ENCODE measurements around the gene TACSTD2.
A peak's percentile ranks its signal among the peaks of the same experiment; 100 is the strongest.
"Not testable (repeated sequence)": the region's sequence is repeated elsewhere in the genome, so short reads cannot be mapped to it uniquely, and the experiment has no call there.

TACSTD2 gene, protein sequence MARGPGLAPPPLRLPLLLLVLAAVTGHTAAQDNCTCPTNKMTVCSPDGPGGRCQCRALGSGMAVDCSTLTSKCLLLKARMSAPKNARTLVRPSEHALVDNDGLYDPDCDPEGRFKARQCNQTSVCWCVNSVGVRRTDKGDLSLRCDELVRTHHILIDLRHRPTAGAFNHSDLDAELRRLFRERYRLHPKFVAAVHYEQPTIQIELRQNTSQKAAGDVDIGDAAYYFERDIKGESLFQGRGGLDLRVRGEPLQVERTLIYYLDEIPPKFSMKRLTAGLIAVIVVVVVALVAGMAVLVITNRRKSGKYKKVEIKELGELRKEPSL

DNA sequence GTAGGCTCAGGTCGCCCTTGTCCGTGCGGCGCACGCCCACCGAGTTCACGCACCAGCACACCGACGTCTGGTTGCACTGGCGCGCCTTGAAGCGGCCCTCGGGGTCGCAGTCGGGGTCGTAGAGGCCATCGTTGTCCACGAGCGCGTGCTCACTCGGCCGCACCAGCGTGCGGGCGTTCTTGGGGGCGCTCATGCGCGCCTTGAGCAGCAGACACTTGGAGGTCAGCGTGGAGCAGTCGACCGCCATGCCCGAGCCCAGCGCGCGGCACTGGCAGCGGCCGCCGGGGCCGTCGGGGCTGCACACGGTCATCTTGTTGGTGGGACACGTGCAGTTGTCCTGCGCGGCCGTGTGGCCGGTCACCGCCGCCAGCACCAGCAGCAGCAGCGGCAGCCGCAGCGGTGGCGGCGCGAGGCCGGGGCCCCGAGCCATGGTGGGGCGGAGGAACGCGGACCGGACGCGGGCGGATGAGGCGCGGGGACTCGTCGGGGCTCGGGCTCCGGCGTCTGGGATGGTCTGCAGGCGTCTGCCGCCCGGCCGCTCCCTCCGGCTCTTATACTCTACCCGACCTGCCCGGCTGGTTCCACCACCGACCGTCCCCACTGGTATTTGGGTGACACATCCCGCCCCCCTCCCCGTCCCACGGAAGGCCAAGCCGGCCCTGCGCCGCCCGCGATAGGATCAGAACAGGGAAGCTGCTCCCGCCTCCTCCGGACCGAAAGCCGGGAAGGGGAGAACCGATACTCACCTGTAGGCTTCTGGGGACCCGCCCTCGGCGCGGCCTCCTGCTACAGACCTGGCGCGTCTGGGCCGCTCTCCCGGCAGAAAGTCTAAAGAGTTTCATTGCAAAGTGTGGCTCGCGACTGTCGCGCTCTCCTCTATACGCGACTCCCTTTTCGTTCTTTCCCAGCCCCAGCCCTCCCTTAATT is at the start of gene TACSTD2:
TSS of gene TACSTD2 (minus strand) at position 526 of the 927 bp plus-strand sequence. CDS start at position 430, 96 bp downstream.
- DNase-seq (ENCODE audit: low read depth), result no peak
- TF ChIP-seq, protein P1, sequence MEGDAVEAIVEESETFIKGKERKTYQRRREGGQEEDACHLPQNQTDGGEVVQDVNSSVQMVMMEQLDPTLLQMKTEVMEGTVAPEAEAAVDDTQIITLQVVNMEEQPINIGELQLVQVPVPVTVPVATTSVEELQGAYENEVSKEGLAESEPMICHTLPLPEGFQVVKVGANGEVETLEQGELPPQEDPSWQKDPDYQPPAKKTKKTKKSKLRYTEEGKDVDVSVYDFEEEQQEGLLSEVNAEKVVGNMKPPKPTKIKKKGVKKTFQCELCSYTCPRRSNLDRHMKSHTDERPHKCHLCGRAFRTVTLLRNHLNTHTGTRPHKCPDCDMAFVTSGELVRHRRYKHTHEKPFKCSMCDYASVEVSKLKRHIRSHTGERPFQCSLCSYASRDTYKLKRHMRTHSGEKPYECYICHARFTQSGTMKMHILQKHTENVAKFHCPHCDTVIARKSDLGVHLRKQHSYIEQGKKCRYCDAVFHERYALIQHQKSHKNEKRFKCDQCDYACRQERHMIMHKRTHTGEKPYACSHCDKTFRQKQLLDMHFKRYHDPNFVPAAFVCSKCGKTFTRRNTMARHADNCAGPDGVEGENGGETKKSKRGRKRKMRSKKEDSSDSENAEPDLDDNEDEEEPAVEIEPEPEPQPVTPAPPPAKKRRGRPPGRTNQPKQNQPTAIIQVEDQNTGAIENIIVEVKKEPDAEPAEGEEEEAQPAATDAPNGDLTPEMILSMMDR (IDR thresholded peaks at IDR 0.05; ENCODE audit: low read depth, low read length, missing control alignments), result no peak
- H3K4me3 ChIP-seq (ENCODE audit: low read depth, low read length), result peak within 1 kb of the TSS; percentile 9
- in situ Hi-C loops (cut with HindIII; ENCODE audit: low sequenced_read_pairs), result no loop called here

DNA sequence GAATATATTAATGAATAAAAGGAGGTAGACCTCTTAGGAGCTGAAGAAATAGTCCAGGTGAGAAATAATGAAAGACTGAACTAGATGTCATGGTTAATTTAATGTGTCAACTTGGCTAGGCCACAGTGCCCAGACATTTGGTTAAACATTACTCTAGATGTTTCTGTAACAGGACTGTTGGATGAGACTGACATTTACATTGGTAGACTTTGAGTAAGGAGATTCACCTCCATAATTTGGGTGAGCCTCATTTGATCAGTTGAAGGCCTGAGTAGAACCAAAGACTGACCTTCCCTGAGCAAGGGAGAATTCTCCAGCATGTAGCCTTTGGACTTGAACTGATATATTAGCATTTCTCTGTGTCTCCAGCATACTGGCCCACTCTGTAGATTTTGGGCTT is 49.2 kb upstream of the TACSTD2 start:
- in situ Hi-C loops (cut with HindIII; ENCODE audit: low sequenced_read_pairs), result no loop called here
- TF ChIP-seq, protein P1 (IDR thresholded peaks at IDR 0.05; ENCODE audit: low read depth, low read length, missing control alignments), result no peak
- no peak for DNase-seq (ENCODE audit: low read depth)
- no peak overlapping the region for H3K4me3 ChIP-seq (ENCODE audit: low read depth, low read length)

DNA sequence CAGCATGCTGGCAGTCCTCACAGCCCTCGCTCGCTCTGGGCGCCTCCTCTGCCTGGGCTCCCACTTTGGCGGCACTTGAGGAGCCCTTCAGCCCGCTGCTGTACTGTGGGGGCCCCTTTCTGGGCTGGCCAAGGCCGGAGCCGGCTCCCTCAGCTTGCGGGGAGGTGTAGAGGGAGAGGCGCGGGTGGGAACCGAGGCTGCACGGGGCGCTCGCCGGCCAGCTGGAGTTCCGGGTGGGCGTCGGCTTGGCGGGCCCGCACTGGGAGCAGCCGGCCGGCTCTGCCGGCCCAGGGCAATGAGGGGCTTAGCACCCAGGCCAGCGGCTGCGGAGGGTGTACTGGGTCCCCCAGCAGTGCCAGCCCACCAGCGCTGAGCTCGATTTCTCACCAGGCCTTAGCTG is 46.2 kb upstream of the TACSTD2 start:
- in situ Hi-C loops (cut with HindIII; ENCODE audit: low sequenced_read_pairs); H3K4me3 ChIP-seq (ENCODE audit: low read depth, low read length): not testable (repeated sequence)

DNA sequence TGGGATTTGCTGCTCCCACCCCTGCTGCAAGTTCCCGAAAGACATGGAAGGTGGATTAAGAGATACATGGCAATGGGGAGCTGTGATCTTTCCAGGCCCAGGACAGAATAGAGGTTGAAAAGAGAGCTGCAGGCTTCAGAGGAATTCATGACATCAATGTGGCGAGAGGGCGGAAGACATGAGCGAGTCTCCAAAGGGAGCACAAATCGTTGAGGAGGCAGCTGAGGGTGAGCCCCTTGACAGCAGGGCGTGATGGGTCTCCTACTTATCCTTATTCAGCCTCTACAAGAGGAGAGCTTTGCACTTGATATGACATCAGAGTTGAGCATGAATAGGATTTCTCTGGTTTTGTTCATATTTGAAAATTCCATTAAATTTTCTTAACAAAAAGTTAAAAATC is 45.5 kb upstream of the TACSTD2 start:
- TF ChIP-seq, protein P1 (IDR thresholded peaks at IDR 0.05; ENCODE audit: low read depth, low read length, missing control alignments), result no peak
- DNase-seq (ENCODE audit: low read depth), result no peak
- no peak overlapping the region for H3K4me3 ChIP-seq (ENCODE audit: low read depth, low read length)
- in situ Hi-C loops (cut with HindIII; ENCODE audit: low sequenced_read_pairs), result no loop called here

More for the DNA sequence above, 46.2 kb upstream of the TACSTD2 start:
- DNase-seq (ENCODE audit: low read depth), result not testable (repeated sequence)

DNA sequence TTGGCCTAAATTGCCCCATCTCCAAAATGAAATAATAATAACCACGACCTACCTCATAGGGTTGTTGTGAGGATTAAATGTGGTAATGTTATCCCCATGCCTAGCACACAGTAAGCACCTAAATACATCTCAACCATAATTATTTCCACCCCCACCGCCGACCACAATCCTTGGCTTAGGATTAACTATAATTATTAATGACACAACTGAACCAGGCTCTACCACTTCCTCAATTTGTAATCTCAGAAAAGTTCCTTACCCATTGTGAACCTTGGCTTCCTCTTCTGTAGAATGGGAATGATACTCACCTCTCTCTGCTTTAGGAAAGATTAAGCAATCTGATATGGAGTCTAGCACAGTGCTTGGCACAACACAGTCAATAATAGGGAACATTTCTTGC is 44.3 kb upstream of the TACSTD2 start:
- no peak for DNase-seq (ENCODE audit: low read depth)
- in situ Hi-C loops (cut with HindIII; ENCODE audit: low sequenced_read_pairs), result no loop called here
- TF ChIP-seq, protein P1 (IDR thresholded peaks at IDR 0.05; ENCODE audit: low read depth, low read length, missing control alignments), result no peak

DNA sequence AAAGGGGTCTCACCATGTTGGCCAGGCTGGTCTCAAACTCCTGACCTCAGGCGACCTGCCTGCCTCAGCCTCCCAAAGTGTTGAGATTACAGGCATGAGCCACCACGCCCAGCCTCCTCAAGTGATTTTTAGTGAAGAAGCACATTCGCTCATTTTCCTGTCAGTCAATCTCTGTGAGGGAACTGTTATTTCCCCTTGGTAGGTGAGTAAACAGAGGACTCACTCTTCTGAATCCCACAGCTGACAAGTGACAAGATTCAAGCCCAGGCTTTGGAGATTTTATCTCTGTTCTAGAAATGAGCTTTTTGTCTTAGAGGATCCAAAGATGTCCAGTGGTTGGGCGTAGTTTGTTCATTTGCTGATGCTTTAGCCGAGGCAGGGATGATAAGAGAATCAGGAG is 43.9 kb upstream of the TACSTD2 start:
- in situ Hi-C loops (cut with HindIII; ENCODE audit: low sequenced_read_pairs), result no loop called here
- H3K4me3 ChIP-seq (ENCODE audit: low read depth, low read length), result no peak overlapping the region
- TF ChIP-seq, protein P1 (IDR thresholded peaks at IDR 0.05; ENCODE audit: low read depth, low read length, missing control alignments), result no peak
- DNase-seq (ENCODE audit: low read depth), result no peak

More for the DNA sequence above, 44.3 kb upstream of the TACSTD2 start:
- H3K4me3 ChIP-seq (ENCODE audit: low read depth, low read length), result no peak overlapping the region
